IMR-90 (cell line): ENCODE measurements around the gene ABHD12. TPM values are rescaled to one million over a fixed set of nuclear protein-coding genes. Genes with fewer than 3 reads are reported as not detected.

Experiments used
- ATAC-seq: fragments of 200-7000 bp; cut with Tn5 transposase; 2 replicates; pipeline ENCODE4 v1.9.1; 2020; ENCODE audit warnings: low read depth, mild to moderate bottlenecking, moderate library complexity
- BruUV-seq: library from RNA; stranded (reverse); fragments of 400-500 nt; replicated peaks from 2 replicates; lab custom pipeline; 2021; lab: Mats Ljungman, UMichigan
- CTCF ChIA-PET: fragments of 300-600 bp; formaldehyde crosslinking; extraction: SDS; loops from one replicate; lab custom pipeline; 2021; ENCODE audit warnings: antibody characterized with exemption; lab: Yijun Ruan, JAX
- POLR2A ChIA-PET: fragments of 300-600 bp; sonication (Branson Sonifier 250); formaldehyde crosslinking; loops from one replicate; lab custom pipeline; 2022; ENCODE audit warnings: antibody characterized with exemption; ENCODE audit not compliant: unreplicated experiment; lab: Charles Lee
- DNase-seq: peaks from one replicate; pipeline ENCODE4 v3.0.0; 2013
- H2AFZ ChIP-seq: replicated peaks from 2 replicates; pipeline ENCODE3; 2013; ENCODE audit warnings: low read length, mild to moderate bottlenecking; ENCODE audit not compliant: poor library complexity
- H2AK5ac ChIP-seq: 2 replicates; pipeline ENCODE4 v1.6.1; 2013; ENCODE audit warnings: low read depth, low read length, inconsistent platforms
- H2AK9ac ChIP-seq: replicated peaks from 2 replicates; pipeline ENCODE3; 2013; ENCODE audit warnings: mild to moderate bottlenecking, low read depth, low read length, moderate library complexity; ENCODE audit not compliant: poor library complexity
- H2BK120ac ChIP-seq: 2 replicates; pipeline ENCODE4 v1.6.1; 2013; ENCODE audit warnings: low read depth, low read length, inconsistent platforms
- H2BK15ac ChIP-seq: 3 replicates; pipeline ENCODE4 v1.6.1; 2013; ENCODE audit warnings: low read depth, low read length, inconsistent platforms
- H2BK20ac ChIP-seq: 2 replicates; pipeline ENCODE4 v1.6.1; 2013; ENCODE audit warnings: low read depth, mild to moderate bottlenecking, inconsistent platforms, low read length, moderate library complexity
- H2BK5ac ChIP-seq: 2 replicates; pipeline ENCODE4 v1.6.1; 2013; ENCODE audit warnings: mild to moderate bottlenecking, low read depth, low read length, inconsistent platforms; ENCODE audit not compliant: poor library complexity, severe bottlenecking
- H3K14ac ChIP-seq: replicated peaks from 2 replicates; pipeline ENCODE4 v1.6.1; 2013; ENCODE audit warnings: low read depth, low read length, inconsistent platforms
- H3K18ac ChIP-seq: 2 replicates; pipeline ENCODE4 v1.6.1; 2013; ENCODE audit warnings: low read depth, low read length, control low read depth
- H3K23ac ChIP-seq: 2 replicates; pipeline ENCODE4 v1.6.1; 2013; ENCODE audit warnings: low read depth, low read length, inconsistent platforms
- H3K27ac ChIP-seq: 2 replicates; pipeline ENCODE4 v1.5.1; 2013; ENCODE audit warnings: mild to moderate bottlenecking, control low read depth, low read length; ENCODE audit not compliant: insufficient read depth
- H3K27me3 ChIP-seq: 2 replicates; pipeline ENCODE4 v1.6.1; 2013; ENCODE audit warnings: low read length; ENCODE audit not compliant: control insufficient read depth, insufficient read depth
- H3K36me3 ChIP-seq: 2 replicates; pipeline ENCODE4 v1.6.1; 2013; ENCODE audit warnings: low read length, mixed read lengths; ENCODE audit not compliant: control insufficient read depth, insufficient read depth
- H3K4ac ChIP-seq: 2 replicates; pipeline ENCODE4 v1.6.1; 2013; ENCODE audit warnings: low read depth, low read length, inconsistent platforms
- H3K4me1 ChIP-seq: 2 replicates; pipeline ENCODE4 v1.6.1; 2013; ENCODE audit warnings: low read length, mixed read lengths; ENCODE audit not compliant: control insufficient read depth, insufficient read depth
- H3K4me2 ChIP-seq: 2 replicates; pipeline ENCODE4 v1.6.1; 2013; ENCODE audit warnings: low read depth, mild to moderate bottlenecking, control low read depth, low read length, moderate library complexity
- H3K4me3 ChIP-seq: 2 replicates; pipeline ENCODE4 v1.5.1; 2013; ENCODE audit warnings: low read depth, mild to moderate bottlenecking, control low read depth, low read length, moderate library complexity; ENCODE audit not compliant: insufficient read depth
- H3K56ac ChIP-seq: 2 replicates; pipeline ENCODE4 v1.6.1; 2013; ENCODE audit warnings: low read length, inconsistent platforms; ENCODE audit not compliant: insufficient read depth; ENCODE audit errors: extremely low read depth
- H3K79me1 ChIP-seq, 2 experiments: 2 replicates each; pipeline ENCODE4 v1.6.1; 2013; ENCODE audit warnings: low read length in 2 of 2, inconsistent platforms in 1 of 2, low read depth in 1 of 2
- H3K9ac ChIP-seq: 2 replicates; pipeline ENCODE4 v1.6.1; 2013; ENCODE audit warnings: low read depth, low read length, control low read depth
- H3K9me1 ChIP-seq: 2 replicates; pipeline ENCODE4 v1.6.1; 2013; ENCODE audit warnings: low read length, inconsistent platforms; ENCODE audit not compliant: insufficient read depth
- H3K9me3 ChIP-seq: 2 replicates; pipeline ENCODE4 v1.6.1; 2013; ENCODE audit warnings: low read length; ENCODE audit not compliant: control insufficient read depth, insufficient read depth
- H4K20me1 ChIP-seq: 2 replicates; pipeline ENCODE4 v1.6.1; 2013; ENCODE audit warnings: low read length, inconsistent platforms; ENCODE audit not compliant: insufficient read depth
- H4K5ac ChIP-seq: 2 replicates; pipeline ENCODE4 v1.6.1; 2013; ENCODE audit warnings: mild to moderate bottlenecking, low read depth, low read length, control low read depth
- H4K8ac ChIP-seq, 2 experiments: 2 replicates each; pipeline ENCODE4 v1.6.1; 2013; ENCODE audit warnings: low read depth in 2 of 2, low read length in 2 of 2, control low read depth in 1 of 2, inconsistent platforms in 1 of 2
- H4K91ac ChIP-seq: 2 replicates; pipeline ENCODE4 v1.6.1; 2013; ENCODE audit warnings: low read depth, low read length, inconsistent platforms; ENCODE audit not compliant: insufficient read depth
- BHLHE40 ChIP-seq: fragments of 150-350 bp; IDR thresholded peaks from 2 replicates; pipeline ENCODE4 v1.6.1; 2016; ENCODE audit warnings: mild to moderate bottlenecking, low read depth, low read length
- CTCF ChIP-seq: conservative IDR thresholded peaks from 2 replicates; pipeline ENCODE4 v1.5.1; 2012; ENCODE audit warnings: mild to moderate bottlenecking, low read depth, low read length, improper control_type of control experiment
- ELK1 ChIP-seq: fragments of 150-350 bp; IDR thresholded peaks from 2 replicates; pipeline ENCODE4 v1.6.1; 2016; ENCODE audit warnings: low read depth, mild to moderate bottlenecking, low read length, moderate library complexity, borderline replicate concordance
- MXI1 ChIP-seq: IDR thresholded peaks from 2 replicates; pipeline ENCODE4 v1.6.1; 2012; ENCODE audit warnings: low read depth, mild to moderate bottlenecking, low read length, moderate library complexity, borderline replicate concordance
- NFE2L2 ChIP-seq: fragments of 150-350 bp; IDR thresholded peaks from 2 replicates; pipeline ENCODE4 v1.6.1; 2016; ENCODE audit warnings: low read depth, mild to moderate bottlenecking, low read length
- RAD21 ChIP-seq: IDR thresholded peaks from 2 replicates; pipeline ENCODE4 v1.6.1; 2012; ENCODE audit warnings: low read length, improper control_type of control experiment
- RCOR1 ChIP-seq: IDR thresholded peaks from 2 replicates; pipeline ENCODE4 v1.6.1; 2012; ENCODE audit warnings: mild to moderate bottlenecking, low read length, improper control_type of control experiment; ENCODE audit not compliant: insufficient replicate concordance
- SMC3 ChIP-seq: fragments of 150-350 bp; IDR thresholded peaks from 2 replicates; pipeline ENCODE4 v1.6.1; 2016; ENCODE audit warnings: low read depth, mild to moderate bottlenecking, antibody characterized with exemption, low read length, moderate library complexity
- WGBS, 2 experiments: methylation state at CpG; one replicate each; pipeline versions ENCODE4 v1.1.5 to v1.1.7; 2013; ENCODE audit warnings: missing lambda C conversion rate in 2 of 2; ENCODE audit not compliant: insufficient read length in 1 of 2; ENCODE audit errors: extremely low coverage in 2 of 2; 5-methylcytosine and 5-hydroxymethylcytosine counted together
- dilution Hi-C: fragments of 300-500 bp; cut with HindIII; formaldehyde crosslinking; loops from one replicate; pipeline ENCODE4 v1.14.3; 2018; ENCODE audit warnings: low sequenced_read_pairs; ENCODE audit not compliant: unreplicated experiment
- in situ Hi-C: fragments of 300-500 bp; cut with MboI; formaldehyde crosslinking; loops from 3 replicates; pipeline ENCODE4 v1.14.3; 2019; ENCODE audit warnings: low sequenced_read_pairs, inconsistent platforms, mixed read lengths
- intact Hi-C: fragments of 100-400 bp; cut with micrococcal nuclease; formaldehyde crosslinking; loops from 2 replicates; pipeline ENCODE4 v1.10.0; 2022
- polyA plus RNA-seq, 3 experiments: library from polyadenylated mRNA; depleted of rRNA; stranded (reverse); fragments of >200 nt; gene quantifications; 2 replicates each; pipeline ENCODE4 v1.2.3, GENCODE V29; 2012; ENCODE audit warnings: low replicate concordance in 1 of 3
- total RNA-seq: library from RNA; depleted of rRNA; stranded (reverse); fragments of >200 nt; gene quantifications from 2 replicates; pipeline ENCODE4 v1.2.3, GENCODE V29; 2012

Gene ABHD12
- total and polyA plus RNA-seq, 2 of the 4 experiments (the other 2 are of a cell fraction), result 80.7 to 108 TPM

GRCh38 chr20:25299806-25300205, 90.8 kb downstream of the ABHD12 start:
- H4K5ac ChIP-seq, result no peak overlapping the region
- no peak overlapping the region for H3K18ac ChIP-seq
- POLR2A ChIA-PET, result no interaction called here
- H3K23ac ChIP-seq, result no peak overlapping the region
- DNase-seq (peak; percentile 33), ATAC-seq (peak; percentile 32)
- H3K4ac ChIP-seq, result peak overlapping the region; percentile 73; the same call in 1 of the 2 replicates
- H4K20me1 ChIP-seq, result peaks cover 11% of the 10 kb centered on the region; the same call in 1 of the 2 replicates
- peak overlapping the region; percentile 56 for H4K91ac ChIP-seq
- H2BK120ac ChIP-seq, result no peak overlapping the region
- CTCF ChIA-PET, result interaction anchor here (0.6 to 1.6 kb wide), 2 partner anchors 99 to 157 kb away, joined by 4 to 8 read pairs; no protein-coding TSS in a partner anchor
- H3K27ac ChIP-seq, result no peak overlapping the region
- H3K79me1 ChIP-seq, result peaks cover 0 to 44% of the 10 kb centered on the region in 2 experiments; a peak in 3 of 4 replicates
- H2BK15ac ChIP-seq, result no peak overlapping the region
- no peak overlapping the region for H2BK5ac ChIP-seq
- H3K36me3 ChIP-seq, result peaks cover 55% of the 10 kb centered on the region
- H2AK5ac ChIP-seq, result peak overlapping the region; percentile 29
- 80% methylated on average over 1 of the region's 9 CpGs; no CpG with 5 or more reads in 1 of the 2 experiments for WGBS, 2 experiments
- in situ Hi-C loops, result loop anchor here (5.0 to 25.0 kb wide), 4 partner anchors 97 to 387 kb away; partner anchors contain the start of genes ENTPD6 and ZNF337
- no peak overlapping the region for H3K4me2 ChIP-seq
- TF ChIP-seq RCOR1 (no peak), BHLHE40 (no peak), ELK1 (no peak), CTCF (no peak), NFE2L2 (no peak), MXI1 (no peak), RAD21 (no peak), SMC3 (no peak)
- peak overlapping the region; percentile 83 for H2AK9ac ChIP-seq
- H3K56ac ChIP-seq, result no peak overlapping the region
- BruUV-seq, result no TSS peak
- H3K9me1 ChIP-seq, result peaks cover 8% of the 10 kb centered on the region
- no peaks in the 10 kb centered on the region for H3K27me3 ChIP-seq
- intact Hi-C loops, result no loop called here
- H3K14ac ChIP-seq, result no peak overlapping the region; the same call in 1 of the 2 replicates
- H2AFZ ChIP-seq, result no peak overlapping the region
- dilution Hi-C loops, result no loop called here
- no peak overlapping the region for H3K9ac ChIP-seq
- no peak overlapping the region for H3K4me3 ChIP-seq
- H4K8ac ChIP-seq, result peak overlapping the region in 1 of 2 experiments; percentile 57; a peak in 1 of 4 replicates
- H3K9me3 ChIP-seq, result no peaks in the 10 kb centered on the region
- H2BK20ac ChIP-seq, result no peak overlapping the region
- peaks cover 16% of the 10 kb centered on the region for H3K4me1 ChIP-seq
